LNCAP (cell line): ENCODE data around the gene NCOA1.

Experiments
- CTCF ChIP-seq: fragments of 450-650 bp; IDR thresholded peaks from 2 replicates; pipeline ENCODE4 v1.5.1; 2017; ENCODE audit warnings: mild to moderate bottlenecking

Gene NCOA1

GRCh38 chr2:24717263-24717951 lies 226.4 kb downstream of the NCOA1 start:
- no peak for TF ChIP-seq CTCF

DNA sequence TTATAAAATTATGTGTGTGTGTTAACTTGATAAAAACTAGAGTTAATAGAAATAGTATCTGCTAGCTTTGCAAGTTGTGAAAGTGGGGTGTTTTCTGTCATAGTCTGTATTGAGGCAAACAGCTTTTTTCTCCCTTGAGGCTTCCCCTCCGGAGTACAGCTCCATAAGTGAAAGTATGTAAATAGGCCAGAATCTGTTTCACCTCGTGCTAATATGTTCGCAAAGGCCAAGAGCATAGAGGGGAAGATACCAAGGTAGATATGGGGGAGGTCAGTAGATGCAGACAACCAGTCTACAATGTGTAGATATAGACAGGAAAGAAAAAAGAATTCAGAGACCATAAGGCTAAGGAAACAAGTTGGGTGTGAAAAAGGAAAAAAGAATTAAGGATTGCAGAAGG lies 229.3 kb downstream of the NCOA1 start:
- no peak for TF ChIP-seq CTCF

- no peak for TF ChIP-seq CTCF
These were observed 230.4 kb downstream of the NCOA1 start for GRCh38 chr2:24721470-24721869.

DNA sequence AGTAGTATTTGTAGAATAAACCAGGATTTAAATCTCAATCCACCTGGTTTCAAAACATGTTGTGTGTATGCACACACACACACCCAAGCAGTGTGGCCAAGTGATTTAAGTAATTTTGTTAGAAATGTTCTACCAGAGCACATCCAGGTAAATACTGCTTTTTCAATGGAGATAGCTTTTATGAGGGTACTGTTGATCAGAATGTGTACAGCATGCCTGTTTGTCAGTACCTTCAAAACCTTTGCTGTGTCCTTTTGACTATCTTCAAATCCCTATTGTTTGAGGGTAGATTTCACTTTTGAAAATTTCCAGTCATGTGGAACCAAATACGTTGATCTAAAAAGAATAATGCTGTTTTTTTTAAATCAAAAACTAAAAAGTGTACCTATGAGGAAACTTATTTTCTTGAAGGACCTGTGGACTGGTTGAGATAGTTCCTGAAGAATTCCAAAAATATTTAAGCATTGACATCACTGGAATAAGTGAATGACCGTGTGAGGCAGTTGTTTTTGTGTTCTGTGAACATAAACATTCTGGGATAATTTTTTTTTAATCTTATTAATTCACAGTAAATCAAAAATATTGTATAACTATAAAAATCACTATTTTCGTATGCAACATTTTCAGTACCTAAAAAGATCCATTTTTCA lies 231.2 kb downstream of the NCOA1 start:
- no peak for TF ChIP-seq CTCF

DNA sequence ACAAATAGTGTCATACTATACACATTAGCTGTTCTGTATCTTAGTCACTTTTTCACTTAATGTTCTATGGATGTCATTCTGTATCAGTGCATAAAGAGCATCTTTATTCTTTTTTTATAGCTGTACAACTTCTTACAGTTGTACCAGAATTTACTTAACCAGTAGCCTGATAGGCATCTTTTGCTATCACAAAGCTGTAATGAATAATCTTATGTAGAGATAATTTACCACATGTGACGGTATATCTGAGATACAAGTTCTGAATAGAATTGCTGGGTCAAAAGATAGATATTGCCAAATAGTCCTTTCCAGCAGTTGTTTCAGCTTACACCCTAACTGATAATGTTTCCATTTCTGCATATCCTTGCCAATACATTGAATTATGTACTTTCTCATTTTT lies 232.1 kb downstream of the NCOA1 start:
- TF ChIP-seq CTCF = no peak

- TF ChIP-seq CTCF = no peak
These were observed 232.6 kb downstream of the NCOA1 start for GRCh38 chr2:24723665-24724064.

- no peak for TF ChIP-seq CTCF
These were observed 233.2 kb downstream of the NCOA1 start for GRCh38 chr2:24724111-24724775.
